Parathyroid adenoma (tissue), 2 donors: Measurements from ENCODE around the gene CA9.

Source experiments
- H2AFZ ChIP-seq: fragments of 300-600 bp; sonication (generic); one replicate; pipeline ENCODE4 v1.7.0; 2017; ENCODE audit warnings: antibody characterized with exemption, mild to moderate bottlenecking
- H3K27ac ChIP-seq: fragments of 300-600 bp; sonication (generic); one replicate; pipeline ENCODE4 v1.7.0; 2017
- H3K27me3 ChIP-seq: fragments of 300-600 bp; sonication (generic); one replicate; pipeline ENCODE4 v1.7.0; 2017; ENCODE audit warnings: low read length; ENCODE audit not compliant: control insufficient read depth, insufficient read depth
- H3K36me3 ChIP-seq: fragments of 300-600 bp; sonication (generic); one replicate; pipeline ENCODE4 v1.7.0; 2017; ENCODE audit warnings: low read length; ENCODE audit not compliant: control insufficient read depth, insufficient read depth
- H3K4me1 ChIP-seq: fragments of 300-600 bp; sonication (generic); one replicate; pipeline ENCODE4 v1.7.0; 2017; ENCODE audit warnings: control low read depth
- H3K4me2 ChIP-seq: fragments of 300-600 bp; sonication (generic); one replicate; pipeline ENCODE4 v1.7.0; 2017; ENCODE audit warnings: low read length
- H3K4me3 ChIP-seq: fragments of 300-600 bp; sonication (generic); one replicate; pipeline ENCODE4 v1.7.0; 2017; ENCODE audit warnings: low read depth, low read length
- H3K79me2 ChIP-seq: fragments of 300-600 bp; sonication (generic); one replicate; pipeline ENCODE4 v1.7.0; 2017; ENCODE audit warnings: control low read depth
- H3K9ac ChIP-seq: fragments of 300-600 bp; sonication (generic); one replicate; pipeline ENCODE4 v1.7.0; 2017; ENCODE audit warnings: mild to moderate bottlenecking
- H3K9me3 ChIP-seq: fragments of 300-600 bp; sonication (generic); one replicate; pipeline ENCODE4 v1.7.0; 2017; ENCODE audit warnings: low read length; ENCODE audit not compliant: control insufficient read depth
- CTCF ChIP-seq: fragments of 300-600 bp; sonication (generic); IDR thresholded peaks from one replicate; pipeline ENCODE4 v1.7.0; 2017; ENCODE audit warnings: antibody characterized with exemption, mild to moderate bottlenecking
- donor health status: primary hyperparathyroidism.

The CA9 gene

GRCh38 chr9:35713578-35713977 lies 39.9 kb downstream of the CA9 start:
- peaks cover 5% of the 10 kb centered on the region for H3K4me1 ChIP-seq
- no peaks in the 10 kb centered on the region for H3K36me3 ChIP-seq
- no peak for TF ChIP-seq CTCF
- H3K79me2 ChIP-seq, result no peaks in the 10 kb centered on the region
- no peak overlapping the region for H3K4me2 ChIP-seq
- H3K27me3 ChIP-seq, result no peaks in the 10 kb centered on the region
- peak overlapping the region; percentile 60 for H3K27ac ChIP-seq
- H3K9ac ChIP-seq, result no peak overlapping the region
- no peak overlapping the region for H2AFZ ChIP-seq
- H3K9me3 ChIP-seq, result no peaks in the 10 kb centered on the region
- no peak overlapping the region for H3K4me3 ChIP-seq

- Histone ChIP-seq H3K27ac (no peak overlapping the region), H3K36me3 (no peaks in the 10 kb centered on the region), H3K27me3 (no peaks in the 10 kb centered on the region)
These were observed 40.4 kb downstream of the CA9 start for GRCh38 chr9:35714123-35714522.

GRCh38 chr9:35714579-35715252 lies 41.0 kb downstream of the CA9 start:
- Histone ChIP-seq H3K9ac (no peak overlapping the region), H3K27ac (no peak overlapping the region), H3K79me2 (no peaks in the 10 kb centered on the region), H3K36me3 (no peaks in the 10 kb centered on the region), H2AFZ (no peak overlapping the region), H3K9me3 (no peaks in the 10 kb centered on the region), H3K4me1 (peaks cover 5% of the 10 kb centered on the region), H3K4me3 (no peak overlapping the region), H3K27me3 (no peaks in the 10 kb centered on the region), H3K4me2 (no peak overlapping the region)
- TF ChIP-seq CTCF, result no peak

More at GRCh38 chr9:35714123-35714522, 40.4 kb downstream of the CA9 start:
- peaks cover 5% of the 10 kb centered on the region for H3K4me1 ChIP-seq
- H3K4me3 ChIP-seq, result no peak overlapping the region
- H3K9me3 ChIP-seq, result no peaks in the 10 kb centered on the region
- H3K79me2 ChIP-seq, result no peaks in the 10 kb centered on the region
- TF ChIP-seq CTCF, result no peak
- H3K4me2 ChIP-seq, result no peak overlapping the region
- no peak overlapping the region for H3K9ac ChIP-seq
- H2AFZ ChIP-seq, result no peak overlapping the region

- no peak overlapping the region for H3K9ac ChIP-seq
- H3K27ac ChIP-seq, result no peak overlapping the region
- H3K4me3 ChIP-seq, result no peak overlapping the region
- no peak overlapping the region for H2AFZ ChIP-seq
- no peaks in the 10 kb centered on the region for H3K27me3 ChIP-seq
- no peaks in the 10 kb centered on the region for H3K9me3 ChIP-seq
- no peak for TF ChIP-seq CTCF
- no peaks in the 10 kb centered on the region for H3K79me2 ChIP-seq
- no peak overlapping the region for H3K4me2 ChIP-seq
- H3K36me3 ChIP-seq, result no peaks in the 10 kb centered on the region
- H3K4me1 ChIP-seq, result peaks cover 5% of the 10 kb centered on the region
These were observed 42.5 kb downstream of the CA9 start for GRCh38 chr9:35716230-35716629.
